ENCODE measurements around the gene MLST8.

DNA sequence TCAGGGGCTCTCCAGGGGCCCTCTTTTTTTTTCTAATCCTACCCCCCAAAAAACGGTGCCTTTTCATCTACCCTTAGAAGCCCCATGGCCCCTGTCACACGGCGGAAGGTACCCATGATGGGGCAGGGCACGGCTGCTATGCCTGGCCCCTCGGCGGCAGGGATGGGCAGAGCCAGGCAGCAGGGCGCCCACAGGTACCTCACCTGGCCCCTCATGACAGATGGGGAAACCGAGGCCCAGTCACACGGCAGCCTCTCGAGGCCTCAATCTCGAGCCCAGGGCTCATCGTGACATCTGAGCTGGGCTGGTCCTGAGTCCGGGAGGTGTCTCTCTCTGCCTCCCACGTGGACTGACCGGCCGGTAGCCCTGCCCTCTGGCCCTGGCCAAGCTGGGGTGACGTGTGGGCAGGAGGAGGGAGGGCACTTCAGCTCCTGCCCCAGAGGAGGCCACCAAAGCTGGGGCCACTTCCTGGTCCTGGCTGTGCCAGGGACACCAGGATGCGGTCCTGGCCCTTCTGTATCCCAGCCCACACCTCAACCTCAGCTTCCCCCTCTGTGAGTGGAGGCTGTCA is 38.1 kb upstream of the MLST8 start:
- TF ChIP-seq GATA2 (IDR thresholded peaks at IDR 0.05; ENCODE audit: low read depth, low read length) (no peak), GATA3 (IDR thresholded peaks at IDR 0.05; ENCODE audit: low read depth, low read length) (no peak)
